IMR-90 (cell line): Measurements from ENCODE around the gene MEIKIN. TPM values are rescaled to one million over a fixed set of nuclear protein-coding genes. Genes with fewer than 3 reads are reported as not detected.

Experiments
- ATAC-seq: fragments of 200-7000 bp; cut with Tn5 transposase; 2 replicates; pipeline ENCODE4 v1.9.1; 2020; ENCODE audit warnings: low read depth, mild to moderate bottlenecking, moderate library complexity
- BruUV-seq: library from RNA; stranded (reverse); fragments of 400-500 nt; replicated peaks from 2 replicates; lab custom pipeline; 2021; lab: Mats Ljungman, UMichigan
- CTCF ChIA-PET: fragments of 300-600 bp; formaldehyde crosslinking; extraction: SDS; loops from one replicate; lab custom pipeline; 2021; ENCODE audit warnings: antibody characterized with exemption; lab: Yijun Ruan, JAX
- POLR2A ChIA-PET: fragments of 300-600 bp; sonication (Branson Sonifier 250); formaldehyde crosslinking; loops from one replicate; lab custom pipeline; 2022; ENCODE audit warnings: antibody characterized with exemption; ENCODE audit not compliant: unreplicated experiment; lab: Charles Lee
- DNase-seq: peaks from one replicate; pipeline ENCODE4 v3.0.0; 2013
- H2AFZ ChIP-seq: replicated peaks from 2 replicates; pipeline ENCODE3; 2013; ENCODE audit warnings: low read length, mild to moderate bottlenecking; ENCODE audit not compliant: poor library complexity
- H2AK5ac ChIP-seq: 2 replicates; pipeline ENCODE4 v1.6.1; 2013; ENCODE audit warnings: low read depth, low read length, inconsistent platforms
- H2AK9ac ChIP-seq: replicated peaks from 2 replicates; pipeline ENCODE3; 2013; ENCODE audit warnings: mild to moderate bottlenecking, low read depth, low read length, moderate library complexity; ENCODE audit not compliant: poor library complexity
- H2BK120ac ChIP-seq: 2 replicates; pipeline ENCODE4 v1.6.1; 2013; ENCODE audit warnings: low read depth, low read length, inconsistent platforms
- H2BK15ac ChIP-seq: 3 replicates; pipeline ENCODE4 v1.6.1; 2013; ENCODE audit warnings: low read depth, low read length, inconsistent platforms
- H2BK20ac ChIP-seq: 2 replicates; pipeline ENCODE4 v1.6.1; 2013; ENCODE audit warnings: low read depth, mild to moderate bottlenecking, inconsistent platforms, low read length, moderate library complexity
- H2BK5ac ChIP-seq: 2 replicates; pipeline ENCODE4 v1.6.1; 2013; ENCODE audit warnings: mild to moderate bottlenecking, low read depth, low read length, inconsistent platforms; ENCODE audit not compliant: poor library complexity, severe bottlenecking
- H3K14ac ChIP-seq: replicated peaks from 2 replicates; pipeline ENCODE4 v1.6.1; 2013; ENCODE audit warnings: low read depth, low read length, inconsistent platforms
- H3K18ac ChIP-seq: 2 replicates; pipeline ENCODE4 v1.6.1; 2013; ENCODE audit warnings: low read depth, low read length, control low read depth
- H3K23ac ChIP-seq: 2 replicates; pipeline ENCODE4 v1.6.1; 2013; ENCODE audit warnings: low read depth, low read length, inconsistent platforms
- H3K27ac ChIP-seq: 2 replicates; pipeline ENCODE4 v1.5.1; 2013; ENCODE audit warnings: mild to moderate bottlenecking, control low read depth, low read length; ENCODE audit not compliant: insufficient read depth
- H3K27me3 ChIP-seq: 2 replicates; pipeline ENCODE4 v1.6.1; 2013; ENCODE audit warnings: low read length; ENCODE audit not compliant: control insufficient read depth, insufficient read depth
- H3K36me3 ChIP-seq: 2 replicates; pipeline ENCODE4 v1.6.1; 2013; ENCODE audit warnings: low read length, mixed read lengths; ENCODE audit not compliant: control insufficient read depth, insufficient read depth
- H3K4ac ChIP-seq: 2 replicates; pipeline ENCODE4 v1.6.1; 2013; ENCODE audit warnings: low read depth, low read length, inconsistent platforms
- H3K4me1 ChIP-seq: 2 replicates; pipeline ENCODE4 v1.6.1; 2013; ENCODE audit warnings: low read length, mixed read lengths; ENCODE audit not compliant: control insufficient read depth, insufficient read depth
- H3K4me2 ChIP-seq: 2 replicates; pipeline ENCODE4 v1.6.1; 2013; ENCODE audit warnings: low read depth, mild to moderate bottlenecking, control low read depth, low read length, moderate library complexity
- H3K4me3 ChIP-seq: 2 replicates; pipeline ENCODE4 v1.5.1; 2013; ENCODE audit warnings: low read depth, mild to moderate bottlenecking, control low read depth, low read length, moderate library complexity; ENCODE audit not compliant: insufficient read depth
- H3K56ac ChIP-seq: 2 replicates; pipeline ENCODE4 v1.6.1; 2013; ENCODE audit warnings: low read length, inconsistent platforms; ENCODE audit not compliant: insufficient read depth; ENCODE audit errors: extremely low read depth
- H3K79me1 ChIP-seq, 2 experiments: 2 replicates each; pipeline ENCODE4 v1.6.1; 2013; ENCODE audit warnings: low read length in 2 of 2, inconsistent platforms in 1 of 2, low read depth in 1 of 2
- H3K9ac ChIP-seq: 2 replicates; pipeline ENCODE4 v1.6.1; 2013; ENCODE audit warnings: low read depth, low read length, control low read depth
- H3K9me1 ChIP-seq: 2 replicates; pipeline ENCODE4 v1.6.1; 2013; ENCODE audit warnings: low read length, inconsistent platforms; ENCODE audit not compliant: insufficient read depth
- H3K9me3 ChIP-seq: 2 replicates; pipeline ENCODE4 v1.6.1; 2013; ENCODE audit warnings: low read length; ENCODE audit not compliant: control insufficient read depth, insufficient read depth
- H4K20me1 ChIP-seq: 2 replicates; pipeline ENCODE4 v1.6.1; 2013; ENCODE audit warnings: low read length, inconsistent platforms; ENCODE audit not compliant: insufficient read depth
- H4K5ac ChIP-seq: 2 replicates; pipeline ENCODE4 v1.6.1; 2013; ENCODE audit warnings: mild to moderate bottlenecking, low read depth, low read length, control low read depth
- H4K8ac ChIP-seq, 2 experiments: 2 replicates each; pipeline ENCODE4 v1.6.1; 2013; ENCODE audit warnings: low read depth in 2 of 2, low read length in 2 of 2, control low read depth in 1 of 2, inconsistent platforms in 1 of 2
- H4K91ac ChIP-seq: 2 replicates; pipeline ENCODE4 v1.6.1; 2013; ENCODE audit warnings: low read depth, low read length, inconsistent platforms; ENCODE audit not compliant: insufficient read depth
- CEBPB ChIP-seq: IDR thresholded peaks from 2 replicates; pipeline ENCODE4 v1.6.1; 2012; ENCODE audit warnings: low read depth, low read length, improper control_type of control experiment
- MXI1 ChIP-seq: IDR thresholded peaks from 2 replicates; pipeline ENCODE4 v1.6.1; 2012; ENCODE audit warnings: low read depth, mild to moderate bottlenecking, low read length, moderate library complexity, borderline replicate concordance
- NFE2L2 ChIP-seq: fragments of 150-350 bp; IDR thresholded peaks from 2 replicates; pipeline ENCODE4 v1.6.1; 2016; ENCODE audit warnings: low read depth, mild to moderate bottlenecking, low read length
- RAD21 ChIP-seq: IDR thresholded peaks from 2 replicates; pipeline ENCODE4 v1.6.1; 2012; ENCODE audit warnings: low read length, improper control_type of control experiment
- RCOR1 ChIP-seq: IDR thresholded peaks from 2 replicates; pipeline ENCODE4 v1.6.1; 2012; ENCODE audit warnings: mild to moderate bottlenecking, low read length, improper control_type of control experiment; ENCODE audit not compliant: insufficient replicate concordance
- SMC3 ChIP-seq: fragments of 150-350 bp; IDR thresholded peaks from 2 replicates; pipeline ENCODE4 v1.6.1; 2016; ENCODE audit warnings: low read depth, mild to moderate bottlenecking, antibody characterized with exemption, low read length, moderate library complexity
- WGBS, 2 experiments: methylation state at CpG; one replicate each; pipeline versions ENCODE4 v1.1.5 to v1.1.7; 2013; ENCODE audit warnings: missing lambda C conversion rate in 2 of 2; ENCODE audit not compliant: insufficient read length in 1 of 2; ENCODE audit errors: extremely low coverage in 2 of 2; 5-methylcytosine and 5-hydroxymethylcytosine counted together
- dilution Hi-C: fragments of 300-500 bp; cut with HindIII; formaldehyde crosslinking; loops from one replicate; pipeline ENCODE4 v1.14.3; 2018; ENCODE audit warnings: low sequenced_read_pairs; ENCODE audit not compliant: unreplicated experiment
- in situ Hi-C: fragments of 300-500 bp; cut with MboI; formaldehyde crosslinking; loops from 3 replicates; pipeline ENCODE4 v1.14.3; 2019; ENCODE audit warnings: low sequenced_read_pairs, inconsistent platforms, mixed read lengths
- intact Hi-C: fragments of 100-400 bp; cut with micrococcal nuclease; formaldehyde crosslinking; loops from 2 replicates; pipeline ENCODE4 v1.10.0; 2022
- polyA plus RNA-seq, 3 experiments: library from polyadenylated mRNA; depleted of rRNA; stranded (reverse); fragments of >200 nt; gene quantifications; 2 replicates each; pipeline ENCODE4 v1.2.3, GENCODE V29; 2012; ENCODE audit warnings: low replicate concordance in 1 of 3
- total RNA-seq: library from RNA; depleted of rRNA; stranded (reverse); fragments of >200 nt; gene quantifications from 2 replicates; pipeline ENCODE4 v1.2.3, GENCODE V29; 2012
- TF ChIP-seq, protein P1 (sequence below): fragments of 150-350 bp; IDR thresholded peaks from 2 replicates; pipeline ENCODE4 v1.6.1; 2016; ENCODE audit warnings: low read depth, mild to moderate bottlenecking, low read length, moderate library complexity, borderline replicate concordance

MEIKIN gene
- total and polyA plus RNA-seq, 2 of the 4 experiments (the other 2 are of a cell fraction) = not detected

DNA sequence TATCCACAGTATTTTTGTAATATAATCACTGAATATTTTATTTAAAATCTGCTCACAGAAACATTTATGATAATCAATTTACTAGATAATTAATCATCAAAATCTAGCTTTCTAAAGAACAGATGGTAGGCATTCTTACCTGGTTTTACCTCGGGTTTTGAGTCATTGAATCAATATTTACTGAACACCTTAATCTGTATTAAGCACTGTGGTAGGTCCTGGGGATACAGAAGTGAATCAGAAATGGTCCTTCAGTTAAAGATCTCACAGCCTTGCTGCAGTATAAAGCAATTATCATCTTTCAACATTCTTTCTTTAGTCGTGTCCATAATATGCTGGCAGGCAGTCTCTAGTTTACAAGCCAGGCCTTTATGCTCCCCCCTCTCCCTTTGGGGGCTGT lies 2.0 kb upstream of the MEIKIN start:
- ATAC-seq = no peak
- in situ Hi-C loops = no loop called here

More for the DNA sequence above, 2.0 kb upstream of the MEIKIN start:
- Histone ChIP-seq H2BK20ac (no peak overlapping the region), H3K4me2 (no peak overlapping the region), H3K14ac (no peak overlapping the region), H3K27ac (no peak overlapping the region), H2BK120ac (no peak overlapping the region), H3K4me1 (no peaks in the 10 kb centered on the region), H3K4me3 (no peak overlapping the region), H3K9me1 (no peaks in the 10 kb centered on the region), H3K9ac (no peak overlapping the region), H4K91ac (no peak overlapping the region), H2BK15ac (no peak overlapping the region), H3K9me3 (no peaks in the 10 kb centered on the region), H2AFZ (no peak overlapping the region), H2AK9ac (no peak overlapping the region), H3K27me3 (no peaks in the 10 kb centered on the region; the same call in 1 of the 2 replicates), H3K36me3 (no peaks in the 10 kb centered on the region), H2AK5ac (no peak overlapping the region), H4K5ac (no peak overlapping the region), H3K56ac (no peak overlapping the region), H2BK5ac (no peak overlapping the region), H3K23ac (no peak overlapping the region), H4K8ac (no peak overlapping the region), H4K20me1 (no peaks in the 10 kb centered on the region), H3K18ac (no peak overlapping the region), H3K79me1 (no peaks in the 10 kb centered on the region), H3K4ac (no peak overlapping the region)
- POLR2A ChIA-PET = no interaction called here
- CTCF ChIA-PET = no interaction called here
- dilution Hi-C loops (no loop called here), intact Hi-C loops (no loop called here)
- TF ChIP-seq MXI1 (no peak), CEBPB (no peak), NFE2L2 (no peak), RCOR1 (no peak), RAD21 (no peak), SMC3 (no peak)
- TF ChIP-seq, protein P1, sequence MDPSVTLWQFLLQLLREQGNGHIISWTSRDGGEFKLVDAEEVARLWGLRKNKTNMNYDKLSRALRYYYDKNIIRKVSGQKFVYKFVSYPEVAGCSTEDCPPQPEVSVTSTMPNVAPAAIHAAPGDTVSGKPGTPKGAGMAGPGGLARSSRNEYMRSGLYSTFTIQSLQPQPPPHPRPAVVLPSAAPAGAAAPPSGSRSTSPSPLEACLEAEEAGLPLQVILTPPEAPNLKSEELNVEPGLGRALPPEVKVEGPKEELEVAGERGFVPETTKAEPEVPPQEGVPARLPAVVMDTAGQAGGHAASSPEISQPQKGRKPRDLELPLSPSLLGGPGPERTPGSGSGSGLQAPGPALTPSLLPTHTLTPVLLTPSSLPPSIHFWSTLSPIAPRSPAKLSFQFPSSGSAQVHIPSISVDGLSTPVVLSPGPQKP = no peak
- DNase-seq = no peak
- no CpG with 5 or more reads among the region's 2 CpGs for WGBS, 2 experiments
- BruUV-seq = no TSS peak
